Erythroblast (primary cell): ENCODE results near the gene DHRS4.
"Not testable (repeated sequence)": the region's sequence is repeated elsewhere in the genome, so short reads cannot be mapped to it uniquely, and the experiment has no call there.

Source experiments
- GATA1 ChIP-seq: IDR thresholded peaks from 2 replicates; pipeline ENCODE4 v1.6.1; 2011; ENCODE audit warnings: low read depth, mild to moderate bottlenecking, control low read depth, low read length, moderate library complexity
- POLR2A ChIP-seq: IDR thresholded peaks from 2 replicates; pipeline ENCODE4 v1.6.1; 2011; ENCODE audit warnings: mild to moderate bottlenecking, low read length

- TF ChIP-seq POLR2A, GATA1: not testable (repeated sequence)
Measured at GRCh38 chr14:23974041-23974440, 20.5 kb downstream of the DHRS4 start.
